IPS-18c (cell line): ENCODE results near the gene TP53I3.

Source experiments
- H3K4me3 ChIP-seq: 2 replicates; pipeline ENCODE4 v1.7.0; 2013; ENCODE audit warnings: low read depth, mild to moderate bottlenecking, low read length, moderate library complexity; ENCODE audit not compliant: insufficient read depth
- H3K9me3 ChIP-seq: one replicate; pipeline ENCODE4 v1.6.1; 2013; ENCODE audit warnings: mild to moderate bottlenecking, low read length, moderate library complexity; ENCODE audit not compliant: control insufficient read depth, insufficient read depth

Gene TP53I3

DNA sequence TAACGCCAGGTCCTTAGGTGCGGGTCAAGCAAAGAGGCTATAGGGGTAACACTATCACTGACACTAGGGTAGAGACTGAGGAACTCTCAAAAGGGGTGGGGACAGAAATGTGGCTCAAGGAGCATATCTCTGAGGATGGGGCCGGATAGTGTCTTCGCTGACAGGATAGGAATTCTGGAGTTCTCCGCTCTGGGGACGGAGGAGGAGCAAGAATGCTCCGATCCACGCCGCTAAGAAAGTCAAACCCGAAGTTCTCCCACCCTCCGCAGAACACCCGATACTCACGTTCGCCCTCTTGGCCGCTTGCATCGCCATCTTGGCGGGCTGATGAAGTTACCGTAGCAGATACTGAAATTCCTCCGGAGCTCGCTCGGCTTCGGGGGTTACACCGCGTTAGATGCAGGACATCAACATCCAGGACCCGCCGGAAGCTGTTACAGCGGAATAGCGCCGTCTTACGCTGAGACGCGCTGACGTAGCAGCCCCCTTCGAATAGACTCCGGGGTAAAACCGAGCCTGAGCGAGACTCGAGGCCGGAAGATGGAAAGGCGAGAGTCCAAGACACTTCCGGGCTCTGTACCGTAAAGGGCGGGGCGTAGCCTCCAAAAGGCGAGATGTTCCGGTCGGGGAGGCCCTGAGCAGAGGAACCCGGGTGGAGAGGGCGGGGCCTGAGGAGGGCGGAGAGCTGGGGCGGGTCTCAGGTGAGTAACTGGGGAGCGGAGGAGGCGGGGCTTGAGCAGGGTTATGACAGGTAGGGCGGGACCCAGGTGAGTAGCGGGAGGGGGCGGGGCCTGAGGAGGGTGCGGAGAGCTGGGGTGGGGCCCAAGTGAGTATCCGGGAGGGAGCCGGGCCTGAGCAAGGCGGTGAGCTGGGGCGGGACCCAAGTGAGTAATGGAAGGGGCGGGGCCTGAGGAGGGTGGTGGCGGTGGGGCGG lies 8.5 kb downstream of the TP53I3 start, which contains the start of gene SF3B6:
SF3B6 (minus strand) TSS at position 412 of the 934 bp plus-strand sequence; CDS start at position 315, 97 bp downstream.
- Histone ChIP-seq H3K9me3 (no peaks in the 10 kb centered on the region), H3K4me3 (peak within 1 kb of the TSS; percentile 88)

DNA sequence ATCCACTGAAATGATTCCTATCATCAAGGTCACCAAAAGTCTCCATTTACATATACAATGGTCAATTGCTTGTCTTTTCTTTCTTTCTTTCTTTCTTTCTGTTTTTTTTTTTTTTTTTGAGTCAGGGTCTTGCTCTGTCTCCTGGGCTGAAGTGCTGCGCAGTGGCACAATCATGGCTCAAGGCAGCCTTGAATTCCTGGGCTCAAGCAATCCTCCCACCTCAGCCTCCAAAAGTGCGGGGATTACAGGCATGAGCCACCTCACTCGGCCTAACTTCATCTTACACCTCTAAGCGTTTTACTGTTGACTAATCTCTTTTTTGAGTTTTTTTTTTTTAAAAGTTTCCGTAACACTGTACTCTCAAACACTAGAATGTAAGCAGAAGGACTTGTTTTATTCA lies 9.4 kb downstream of the TP53I3 start:
- Histone ChIP-seq H3K4me3 (peak overlapping the region; percentile 88; the same call in 1 of the 2 replicates), H3K9me3 (no peaks in the 10 kb centered on the region)

DNA sequence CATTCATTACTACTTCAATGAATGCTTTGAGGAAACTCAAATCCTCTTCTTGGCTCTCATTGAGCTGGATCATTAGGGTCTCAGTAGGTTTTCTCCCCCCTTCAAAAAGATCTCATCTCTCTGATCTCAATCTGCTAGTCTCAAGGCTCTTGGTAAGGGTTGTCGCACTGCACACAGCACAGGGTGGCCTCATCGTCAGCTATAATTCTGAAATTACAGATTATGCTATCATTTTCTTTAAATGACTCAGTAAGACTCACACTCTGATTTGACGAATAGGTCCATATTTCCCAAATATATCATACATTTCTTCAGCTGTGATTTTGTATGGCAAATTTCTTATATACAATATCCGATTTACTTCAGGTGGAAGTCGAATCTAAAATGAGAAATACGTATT lies 10.8 kb downstream of the TP53I3 start:
- H3K4me3 ChIP-seq = no peak overlapping the region
- no peaks in the 10 kb centered on the region for H3K9me3 ChIP-seq

- no peaks in the 10 kb centered on the region for H3K9me3 ChIP-seq
- H3K4me3 ChIP-seq = no peak overlapping the region
These were observed 12.4 kb downstream of the TP53I3 start for GRCh38 chr2:24072259-24072658.

GRCh38 chr2:24065341-24065740 lies 19.3 kb downstream of the TP53I3 start:
- no peaks in the 10 kb centered on the region for H3K9me3 ChIP-seq
- no peak overlapping the region for H3K4me3 ChIP-seq

GRCh38 chr2:24058564-24059271 lies 25.9 kb downstream of the TP53I3 start:
- H3K9me3 ChIP-seq = no peaks in the 10 kb centered on the region
- no peak overlapping the region for H3K4me3 ChIP-seq

DNA sequence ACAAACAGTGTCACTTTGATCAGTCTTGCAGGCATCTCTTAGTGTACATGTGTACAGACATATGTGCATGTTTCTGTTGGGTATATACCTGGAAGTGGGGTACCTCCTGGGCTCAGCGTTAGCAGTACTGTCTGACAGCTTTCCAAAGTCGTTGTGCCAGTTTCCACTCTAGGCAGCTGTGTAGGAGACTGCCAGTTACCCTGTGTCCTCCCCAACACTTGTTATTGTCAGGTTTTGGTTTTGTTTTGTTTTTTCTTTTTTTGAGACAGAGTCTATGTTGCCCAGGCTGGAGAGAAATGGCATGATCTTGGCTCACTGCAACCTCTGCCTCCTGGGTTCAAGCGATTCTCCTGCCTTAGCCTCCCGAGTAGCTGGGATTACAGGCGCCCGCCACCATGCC lies 28.9 kb downstream of the TP53I3 start:
- H3K4me3 ChIP-seq = no peak overlapping the region

DNA sequence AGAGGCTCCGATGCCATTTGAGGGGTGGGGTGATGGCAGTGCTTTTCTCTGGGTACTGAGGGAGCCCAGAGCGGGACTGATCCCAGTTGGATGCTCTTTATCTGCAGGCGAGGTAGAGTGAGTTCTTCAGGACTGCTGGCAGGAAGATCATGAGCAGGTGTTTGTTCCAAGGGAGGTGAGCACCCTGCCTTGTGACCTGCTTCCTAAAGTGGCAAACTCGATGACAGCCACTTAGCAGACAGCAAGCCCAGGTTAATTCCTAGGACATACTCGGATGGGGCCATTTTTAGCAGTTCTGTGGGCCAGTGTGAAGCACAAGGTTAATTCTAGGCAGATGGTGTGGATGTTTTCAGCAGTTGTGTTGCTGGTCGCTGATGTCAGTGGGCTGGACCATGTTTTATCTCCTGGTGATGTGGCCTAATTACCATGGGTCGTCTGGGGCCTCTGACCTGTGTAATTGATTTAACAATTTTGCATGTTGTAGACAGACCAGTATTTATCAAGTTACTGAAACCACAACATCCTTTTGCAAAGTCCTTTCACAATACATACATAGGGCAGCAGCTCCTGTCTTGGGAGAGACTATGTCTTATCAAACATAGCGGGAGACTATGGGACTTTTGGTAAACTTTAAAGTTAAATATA lies 30.1 kb downstream of the TP53I3 start:
- no peaks in the 10 kb centered on the region for H3K9me3 ChIP-seq
- H3K4me3 ChIP-seq = no peak overlapping the region

More for the DNA sequence above, 28.9 kb downstream of the TP53I3 start:
- no peaks in the 10 kb centered on the region for H3K9me3 ChIP-seq

DNA sequence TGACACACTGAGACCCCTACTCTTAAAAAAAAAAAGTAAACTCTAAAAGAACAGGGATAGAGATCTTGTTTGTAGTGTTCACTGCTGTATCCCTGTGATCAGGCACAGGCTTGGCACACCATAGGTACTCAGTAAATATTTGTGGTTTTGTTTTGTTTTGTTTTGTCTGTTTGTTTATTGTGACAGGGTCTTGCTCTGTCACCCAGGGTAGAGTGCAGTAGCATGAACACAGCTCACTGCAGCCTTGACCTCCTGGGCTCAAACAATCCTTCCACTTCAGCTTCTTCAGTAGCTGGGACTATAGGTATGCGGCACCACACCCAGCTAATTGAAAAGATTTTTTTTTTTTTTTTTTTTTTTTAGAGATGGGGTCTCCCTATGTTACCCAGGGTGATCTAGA lies 31.7 kb downstream of the TP53I3 start:
- H3K9me3 ChIP-seq = no peaks in the 10 kb centered on the region
- H3K4me3 ChIP-seq = no peak overlapping the region

GRCh38 chr2:24051833-24052232 lies 32.8 kb downstream of the TP53I3 start:
- no peak overlapping the region for H3K4me3 ChIP-seq
- H3K9me3 ChIP-seq = no peaks in the 10 kb centered on the region

DNA sequence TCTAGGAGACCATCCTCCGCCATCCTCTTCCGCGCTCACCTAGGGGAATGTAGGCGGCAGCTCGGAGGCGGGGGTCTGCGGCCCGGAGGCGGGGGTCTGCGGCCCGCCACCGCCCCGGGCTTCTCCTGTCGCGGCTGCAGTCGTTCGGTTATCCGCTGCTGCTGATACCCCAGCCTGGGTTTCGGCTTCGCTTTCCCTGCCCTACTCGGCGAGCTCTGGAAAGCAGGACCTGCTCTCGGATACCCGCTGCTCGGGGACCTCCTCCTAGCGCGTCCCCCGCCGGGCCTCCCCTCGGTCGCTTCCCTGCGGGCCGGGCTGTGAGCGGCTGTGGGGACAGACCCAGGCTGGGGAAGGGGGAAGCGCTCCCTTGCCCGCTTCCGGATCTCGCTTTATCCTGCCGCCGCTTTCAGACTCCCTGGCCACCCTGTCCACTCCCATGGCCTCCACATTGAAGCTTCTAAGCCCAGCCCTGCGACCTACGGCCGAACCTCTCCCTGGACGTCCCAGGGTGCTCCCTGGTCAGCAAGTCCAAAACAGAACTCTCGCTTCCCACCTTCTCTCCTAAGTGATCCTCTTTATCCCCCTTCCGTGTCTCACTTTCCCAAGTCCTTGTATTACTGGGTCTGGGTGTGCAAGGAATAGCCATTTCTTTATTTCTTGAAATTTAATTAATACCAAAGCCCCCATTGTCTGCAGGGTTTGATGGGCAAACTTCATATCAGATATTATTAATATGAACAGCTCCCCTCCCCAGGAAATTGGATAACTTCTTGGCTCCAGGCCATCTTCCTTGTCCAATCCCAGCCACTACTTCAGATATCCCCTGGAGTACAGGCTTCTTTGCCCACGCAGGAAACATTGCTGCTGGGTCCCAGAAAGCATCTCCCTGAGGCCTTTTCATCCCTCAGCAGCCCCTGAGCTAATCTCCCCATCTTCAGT lies 34.3 kb downstream of the TP53I3 start:
- Histone ChIP-seq H3K4me3 (peak overlapping the region; percentile 72), H3K9me3 (no peaks in the 10 kb centered on the region)

GRCh38 chr2:24049485-24050021 lies 35.1 kb downstream of the TP53I3 start, which contains the start of gene FKBP1B:
Gene FKBP1B (plus strand): TSS chr2:24049741. CDS start chr2:24049850, 109 bp downstream.
- H3K9me3 ChIP-seq = no peaks in the 10 kb centered on the region
- H3K4me3 ChIP-seq = peak within 1 kb of the TSS; percentile 72

GRCh38 chr2:24048769-24049484 lies 35.7 kb downstream of the TP53I3 start:
- no peaks in the 10 kb centered on the region for H3K9me3 ChIP-seq
- H3K4me3 ChIP-seq = peak overlapping the region; percentile 72

DNA sequence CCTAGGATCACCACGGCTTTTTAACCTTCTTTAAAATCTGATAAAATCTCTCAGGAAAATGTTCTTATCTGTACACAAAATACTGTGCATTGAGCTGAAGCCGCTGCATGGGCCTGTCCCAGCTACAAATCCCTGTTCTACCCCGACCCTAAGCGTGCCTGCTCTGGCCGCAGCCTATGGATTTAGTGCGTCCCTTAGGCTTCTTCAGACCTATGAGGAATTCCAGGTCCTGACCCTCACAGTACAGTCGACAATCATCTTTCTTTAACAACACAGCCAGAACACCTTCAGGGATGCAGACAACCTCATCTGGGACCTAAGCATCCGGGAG lies 37.0 kb downstream of the TP53I3 start:
- H3K9me3 ChIP-seq = no peaks in the 10 kb centered on the region
- H3K4me3 ChIP-seq = peak overlapping the region; percentile 24; the same call in 1 of the 2 replicates

DNA sequence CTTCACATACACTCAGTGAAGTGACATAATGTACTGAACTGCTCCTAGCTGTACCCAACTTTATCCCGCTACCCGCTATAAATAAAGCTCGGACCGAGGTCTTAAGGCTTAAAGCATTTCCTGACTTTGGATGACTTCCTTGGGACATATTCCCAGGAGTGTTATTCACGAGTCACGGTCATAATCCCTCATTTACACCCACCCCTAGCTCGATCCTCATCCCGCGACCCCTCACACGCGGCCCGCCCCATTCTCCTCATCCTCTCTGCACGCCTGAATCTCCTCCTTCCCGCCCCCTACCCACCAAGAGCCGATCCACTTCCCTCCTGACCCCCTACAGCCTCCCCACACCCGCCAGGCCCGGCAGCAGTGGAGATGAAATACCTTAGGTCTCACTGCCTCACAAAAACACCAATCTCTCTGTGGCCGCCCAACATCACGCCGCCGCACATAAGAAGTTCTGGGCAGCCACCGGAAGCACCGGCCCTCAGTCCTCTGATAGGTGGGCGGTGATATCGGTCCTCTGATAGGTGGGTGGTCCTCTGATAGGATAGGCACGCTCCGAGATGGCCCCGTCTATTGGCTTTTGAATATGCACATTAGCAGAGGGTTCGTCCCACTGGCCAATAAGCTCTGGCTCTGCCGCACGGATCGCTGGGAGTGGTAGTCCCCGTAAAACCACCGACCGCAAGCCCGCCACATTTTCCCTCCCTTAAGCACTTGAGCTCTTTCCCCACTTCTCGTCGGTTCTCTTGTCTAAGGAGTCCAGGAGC lies 37.5 kb downstream of the TP53I3 start, which contains the start of gene WDCP:
WDCP (minus strand) TSS at position 462 of the 773 bp plus-strand sequence. CDS start 7,897 bp downstream, outside the sequence.
- Histone ChIP-seq H3K4me3 (peak within 1 kb of the TSS; percentile 75), H3K9me3 (no peaks in the 10 kb centered on the region)
